ENCODE measurements around the gene TP53AIP1.

GRCh38 chr11:128906185-128907050 lies 36.3 kb downstream of the TP53AIP1 start:
- no peak for TF ChIP-seq CTCF (IDR thresholded peaks at IDR 0.05; ENCODE audit: control extremely low read depth in 1 of 3, insufficient read depth in 1 of 3, low read depth in 1 of 3, low read length in 3 of 3)
- TF ChIP-seq RAD21 (IDR thresholded peaks at IDR 0.05 in 1 of 2, conservative IDR thresholded peaks at IDR 0.05 in 1 of 2; ENCODE audit: low read depth in 2 of 2, low read length in 2 of 2) = no peak
- no peak for TF ChIP-seq POLR2A (IDR thresholded peaks at IDR 0.05; ENCODE audit: control extremely low read depth in 1 of 2, low read depth in 2 of 2, low read length in 2 of 2)
- TF ChIP-seq TAF1 (IDR thresholded peaks at IDR 0.05; ENCODE audit: low read depth, low read length) = no peak
- no peak for TF ChIP-seq RFX5 (IDR thresholded peaks at IDR 0.05; ENCODE audit: borderline replicate concordance, low read depth, low read length)
- TF ChIP-seq NRF1 (IDR thresholded peaks at IDR 0.05; ENCODE audit: low read depth, low read length) = no peak

Measured in H1 (cell line).